Testis (tissue), 3 donors: ENCODE data around the gene ARHGAP33. TPM values are rescaled to one million over a fixed set of nuclear protein-coding genes. Genes with fewer than 3 reads are reported as not detected.
"Not testable (repeated sequence)": the region's sequence is repeated elsewhere in the genome, so short reads cannot be mapped to it uniquely, and the experiment has no call there.

Experiments
- DNase-seq: peaks from one replicate; pipeline ENCODE4 v3.0.0-alpha.2; 2019
- H3K27ac ChIP-seq, 2 donors: fragments of 200-600 bp; sonication (generic); one replicate each; pipeline ENCODE4 v1.5.1; 2019
- H3K27me3 ChIP-seq: fragments of 200-600 bp; sonication (generic); one replicate; pipeline ENCODE4 v1.5.1; 2019
- H3K36me3 ChIP-seq: fragments of 200-600 bp; sonication (generic); one replicate; pipeline ENCODE4 v1.5.1; 2017; ENCODE audit warnings: low read depth; ENCODE audit errors: missing control alignments
- H3K4me1 ChIP-seq: fragments of 200-600 bp; sonication (generic); one replicate; pipeline ENCODE4 v1.5.1; 2019
- H3K4me3 ChIP-seq, 2 donors: fragments of 200-600 bp; sonication (generic); one replicate each; pipeline ENCODE4 v1.5.1; 2017 to 2019
- H3K9me3 ChIP-seq: fragments of 200-600 bp; sonication (generic); one replicate; pipeline ENCODE4 v1.5.1; 2017
- POLR2A ChIP-seq: fragments of 450-650 bp; IDR thresholded peaks from one replicate; pipeline ENCODE4 v1.6.1; 2017; ENCODE audit warnings: antibody characterized with exemption, mild to moderate bottlenecking, moderate library complexity
- WGBS, 2 donors: methylation state at CpG; one replicate each; pipeline ENCODE4 v1.1.5; 2018; 5-methylcytosine and 5-hydroxymethylcytosine counted together
- intact Hi-C: fragments of 100-400 bp; cut with DNase I; formaldehyde crosslinking; loops from one replicate; pipeline ENCODE4 v1.15.1; 2023; ENCODE audit warnings: low total_unique reads
- polyA plus RNA-seq: library from polyadenylated mRNA; stranded (reverse); fragments of 350-450 nt; fragmentation: Illumina TruSeq; extraction: RNeasy Lipid Tissue Mini Kit (QIAGEN cat#74804); gene quantifications from one replicate; pipeline ENCODE4 v1.2.3, GENCODE V29; 2014; ENCODE audit warnings: low read depth, low replicate concordance; ENCODE audit not compliant: insufficient read depth
- total RNA-seq, 2 donors: library from RNA; depleted of rRNA; stranded (reverse); fragments of >200 nt; gene quantifications; one replicate each; pipeline ENCODE4 v1.2.3, GENCODE V29; 2016
- TF ChIP-seq, protein P1 (sequence below), 3 experiments: fragments of 450-650 bp in 2 of 3; fragments of 200-600 bp in 1 of 3; sonication (generic) in 1 of 3; IDR thresholded peaks; one replicate each; pipeline ENCODE4 v1.5.1; 2016 to 2019; ENCODE audit warnings: antibody characterized with exemption in 3 of 3, mild to moderate bottlenecking in 2 of 3, moderate library complexity in 1 of 3

Gene ARHGAP33
- total and polyA plus RNA-seq, 3 donors from 2014 or later, result 46.6 to 133 (median 56.2) TPM

DNA sequence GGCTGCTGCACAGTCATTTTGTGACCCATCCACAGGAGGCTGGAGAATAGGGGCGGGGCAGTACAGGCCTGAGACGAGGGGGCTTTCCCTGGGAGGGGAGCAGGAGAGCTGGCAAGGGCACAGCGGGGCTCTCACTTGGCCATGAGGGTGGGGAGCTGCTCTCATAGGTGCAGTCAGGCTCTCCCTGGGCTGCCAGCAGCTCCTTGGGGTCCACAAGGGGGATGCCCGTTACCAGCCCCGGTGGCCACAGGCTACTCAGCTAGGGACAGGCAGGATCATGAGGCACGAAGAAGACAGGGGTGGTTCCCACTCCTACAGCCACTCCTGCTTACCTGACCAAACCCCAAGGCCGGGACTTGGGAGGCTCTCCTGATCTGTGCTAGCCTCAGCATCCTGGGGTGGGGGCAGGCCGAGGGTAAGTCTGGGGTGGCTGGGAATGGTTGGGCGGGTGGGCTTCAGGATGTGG lies 16.5 kb downstream of the ARHGAP33 start:
- DNase-seq, result no peak
- Histone ChIP-seq H3K27ac (no peak overlapping the region), H3K36me3 (no peaks in the 10 kb centered on the region), H3K4me3 (no peak overlapping the region), H3K27me3 (no peaks in the 10 kb centered on the region), H3K9me3 (no peaks in the 10 kb centered on the region), H3K4me1 (no peaks in the 10 kb centered on the region)
- WGBS, 2 donors, result 82 to 87% methylated on average over 2 to 7 of the region's 9 CpGs
- no peak for TF ChIP-seq POLR2A
- TF ChIP-seq, protein P1, sequence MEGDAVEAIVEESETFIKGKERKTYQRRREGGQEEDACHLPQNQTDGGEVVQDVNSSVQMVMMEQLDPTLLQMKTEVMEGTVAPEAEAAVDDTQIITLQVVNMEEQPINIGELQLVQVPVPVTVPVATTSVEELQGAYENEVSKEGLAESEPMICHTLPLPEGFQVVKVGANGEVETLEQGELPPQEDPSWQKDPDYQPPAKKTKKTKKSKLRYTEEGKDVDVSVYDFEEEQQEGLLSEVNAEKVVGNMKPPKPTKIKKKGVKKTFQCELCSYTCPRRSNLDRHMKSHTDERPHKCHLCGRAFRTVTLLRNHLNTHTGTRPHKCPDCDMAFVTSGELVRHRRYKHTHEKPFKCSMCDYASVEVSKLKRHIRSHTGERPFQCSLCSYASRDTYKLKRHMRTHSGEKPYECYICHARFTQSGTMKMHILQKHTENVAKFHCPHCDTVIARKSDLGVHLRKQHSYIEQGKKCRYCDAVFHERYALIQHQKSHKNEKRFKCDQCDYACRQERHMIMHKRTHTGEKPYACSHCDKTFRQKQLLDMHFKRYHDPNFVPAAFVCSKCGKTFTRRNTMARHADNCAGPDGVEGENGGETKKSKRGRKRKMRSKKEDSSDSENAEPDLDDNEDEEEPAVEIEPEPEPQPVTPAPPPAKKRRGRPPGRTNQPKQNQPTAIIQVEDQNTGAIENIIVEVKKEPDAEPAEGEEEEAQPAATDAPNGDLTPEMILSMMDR (IDR thresholded peaks at IDR 0.05), result no peak
- intact Hi-C loops, result no loop called here

DNA sequence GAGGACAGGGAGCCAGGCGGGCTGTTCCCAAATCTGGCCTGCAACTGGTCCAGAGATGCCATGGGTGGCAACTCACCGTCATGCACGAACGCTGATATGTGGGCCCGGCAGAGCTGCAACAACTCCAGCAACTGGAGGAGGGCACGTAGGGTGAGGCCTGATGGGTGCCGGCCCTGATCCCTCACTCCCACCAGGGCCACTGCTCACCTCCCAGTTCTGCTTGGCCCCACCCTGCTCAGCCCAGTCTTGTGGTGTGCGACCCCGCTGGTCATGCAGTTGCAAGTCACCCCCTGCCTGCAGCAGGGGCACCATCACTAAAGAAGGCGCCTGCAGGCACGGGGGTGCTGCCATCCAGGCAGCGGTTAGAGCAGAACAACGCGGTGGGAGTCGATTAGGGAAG lies 16.9 kb downstream of the ARHGAP33 start:
- Histone ChIP-seq H3K27me3 (no peaks in the 10 kb centered on the region), H3K27ac (no peak overlapping the region), H3K4me3 (no peak overlapping the region), H3K4me1 (no peaks in the 10 kb centered on the region), H3K9me3 (no peaks in the 10 kb centered on the region), H3K36me3 (no peaks in the 10 kb centered on the region)
- DNase-seq, result no peak
- TF ChIP-seq POLR2A, result no peak
- TF ChIP-seq, protein P1 (IDR thresholded peaks at IDR 0.05), result no peak
- intact Hi-C loops, result no loop called here
- WGBS, 2 donors, result 87 to 90% methylated on average over 10 to 15 of the region's 15 CpGs

DNA sequence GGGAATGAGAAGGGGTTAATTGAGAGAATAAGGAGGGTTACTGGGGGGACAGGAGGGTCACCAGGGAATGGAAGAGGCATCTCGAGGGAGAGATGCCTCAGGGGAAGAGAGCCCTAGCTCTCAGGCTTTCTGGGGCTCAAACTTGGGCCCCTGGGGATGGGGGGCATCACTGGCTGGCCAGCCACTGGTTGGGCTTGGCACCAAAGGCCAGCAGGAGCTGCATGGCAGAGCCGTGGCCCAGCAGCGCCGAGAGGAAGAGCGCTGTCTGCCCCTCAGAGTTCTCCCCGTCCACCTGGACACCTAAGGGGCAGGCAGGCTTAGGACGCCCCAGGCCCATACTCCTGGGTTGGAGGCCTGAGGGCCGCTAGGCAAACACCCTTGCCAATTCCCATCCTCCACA lies 17.5 kb downstream of the ARHGAP33 start:
- 82 to 83% methylated on average over 7 to 8 of the region's 8 CpGs for WGBS, 2 donors
- Histone ChIP-seq H3K4me3 (no peak overlapping the region), H3K27ac (no peak overlapping the region), H3K27me3 (no peaks in the 10 kb centered on the region), H3K36me3 (no peaks in the 10 kb centered on the region), H3K4me1 (no peaks in the 10 kb centered on the region), H3K9me3 (no peaks in the 10 kb centered on the region)
- TF ChIP-seq POLR2A, result no peak
- TF ChIP-seq, protein P1 (IDR thresholded peaks at IDR 0.05), result no peak
- intact Hi-C loops, result no loop called here
- no peak for DNase-seq

DNA sequence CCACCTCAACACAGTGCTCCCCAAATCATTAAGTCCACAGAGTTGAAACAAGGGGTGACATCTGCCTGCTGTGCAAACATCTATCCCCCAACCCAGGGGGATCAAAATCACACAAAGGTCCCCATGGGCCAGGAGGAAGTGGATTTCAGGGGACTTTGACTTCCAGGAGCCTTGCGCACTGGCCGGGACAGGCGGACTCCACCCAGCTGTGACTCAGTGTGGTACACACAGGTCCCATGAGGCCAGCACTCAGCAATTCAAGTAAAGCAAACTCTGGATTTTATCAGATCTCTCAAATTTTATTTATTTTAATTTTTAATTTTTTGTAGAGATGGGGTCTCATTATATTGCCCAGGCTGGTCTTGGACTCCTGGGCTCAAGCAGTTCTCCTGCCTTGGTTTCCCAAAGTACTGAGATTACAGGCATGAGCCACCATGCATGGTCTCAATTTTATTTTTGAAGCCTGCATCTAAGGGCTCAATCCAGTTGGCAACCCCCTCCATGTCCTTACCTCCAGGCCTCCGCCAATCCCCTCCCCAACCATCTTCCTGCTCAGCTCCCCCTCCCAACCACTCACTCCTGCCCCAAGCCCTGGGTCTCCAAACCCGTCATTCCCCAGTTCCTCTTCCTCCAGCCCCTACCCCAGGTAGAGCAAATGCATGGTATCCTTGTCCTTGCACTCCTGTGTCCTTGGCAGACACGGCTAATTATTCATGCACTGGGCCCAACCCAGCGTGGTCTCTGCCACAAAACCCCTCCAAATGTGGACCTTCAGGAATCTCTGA lies 18.2 kb downstream of the ARHGAP33 start:
- Histone ChIP-seq H3K27me3 (no peaks in the 10 kb centered on the region), H3K36me3 (no peaks in the 10 kb centered on the region), H3K4me1 (no peaks in the 10 kb centered on the region), H3K27ac (no peak overlapping the region), H3K9me3 (no peaks in the 10 kb centered on the region), H3K4me3 (no peak overlapping the region)
- TF ChIP-seq POLR2A, result no peak
- TF ChIP-seq, protein P1 (IDR thresholded peaks at IDR 0.05), result no peak
- 83 to 89% methylated on average over 7 of the region's 7 CpGs for WGBS, 2 donors
- intact Hi-C loops, result no loop called here
- no peak for DNase-seq

DNA sequence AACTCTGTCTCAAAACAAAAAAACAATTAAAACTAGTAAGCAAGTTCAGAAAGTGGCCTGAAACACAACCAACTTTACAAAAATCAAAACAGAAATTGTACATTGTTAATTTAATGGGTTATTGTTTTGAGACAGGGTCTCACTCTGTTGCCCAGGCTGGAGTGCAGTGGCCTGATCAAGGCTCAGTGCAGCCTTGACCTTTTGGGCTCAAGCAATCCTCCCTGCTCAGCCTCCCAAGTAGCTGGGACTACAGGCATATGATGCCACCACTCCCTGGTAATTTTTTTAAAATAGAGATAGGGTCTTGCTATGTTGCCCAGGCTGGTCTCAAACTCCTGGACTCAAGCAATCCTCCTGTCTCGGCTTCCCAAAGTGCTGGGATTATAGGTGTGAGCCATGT lies 20.2 kb downstream of the ARHGAP33 start:
- H3K27ac ChIP-seq, H3K4me3 ChIP-seq, H3K36me3 ChIP-seq, DNase-seq, H3K9me3 ChIP-seq, intact Hi-C loops, H3K4me1 ChIP-seq, H3K27me3 ChIP-seq: not testable (repeated sequence)
- WGBS, 2 donors, result 93 to 100% methylated on average over 1 of the region's 1 CpG
